LoVo (cell line): ENCODE measurements around the gene RAB3B.

Experiments
- DNase-seq: peaks from one replicate; pipeline ENCODE4 v3.0.0-alpha.2; 2016; ENCODE audit warnings: low spot score

Gene RAB3B

GRCh38 chr1:51956528-51957509 is 33.7 kb downstream of the RAB3B start:
- DNase-seq = no peak

DNA sequence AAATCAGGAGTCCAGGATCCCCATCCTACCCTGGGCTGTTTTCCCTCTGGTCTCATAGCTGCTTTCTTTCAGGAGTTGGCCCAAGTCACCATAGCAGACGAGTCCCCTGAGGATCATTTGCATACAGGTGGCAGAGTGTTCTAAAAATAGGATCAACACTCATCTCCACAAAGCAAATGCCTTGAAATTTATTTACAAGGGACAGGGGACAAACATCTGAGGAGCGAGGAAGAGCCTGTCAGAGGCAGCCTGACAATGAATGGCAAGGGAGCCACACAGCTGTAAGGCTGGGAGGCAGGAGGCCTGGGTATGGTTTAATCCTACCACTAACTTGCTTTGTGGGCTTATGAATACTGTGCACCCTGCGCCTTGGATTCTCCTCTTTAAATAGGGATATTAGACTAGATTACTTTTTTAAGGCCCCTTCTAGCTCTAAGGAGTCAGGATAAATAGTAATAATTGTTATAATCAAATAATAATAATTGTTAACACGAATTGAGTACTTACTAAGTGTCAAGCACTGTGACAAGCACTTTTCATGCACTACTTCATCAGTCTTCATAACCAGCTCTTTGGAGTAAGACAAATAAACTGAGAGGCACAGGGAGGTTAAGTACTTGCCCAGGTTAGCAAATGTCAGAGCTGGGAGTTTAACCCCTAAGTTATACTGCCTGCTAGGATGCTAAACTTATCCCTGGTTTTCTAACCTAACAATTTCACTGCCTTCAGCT is 34.5 kb downstream of the RAB3B start:
- no peak for DNase-seq

DNA sequence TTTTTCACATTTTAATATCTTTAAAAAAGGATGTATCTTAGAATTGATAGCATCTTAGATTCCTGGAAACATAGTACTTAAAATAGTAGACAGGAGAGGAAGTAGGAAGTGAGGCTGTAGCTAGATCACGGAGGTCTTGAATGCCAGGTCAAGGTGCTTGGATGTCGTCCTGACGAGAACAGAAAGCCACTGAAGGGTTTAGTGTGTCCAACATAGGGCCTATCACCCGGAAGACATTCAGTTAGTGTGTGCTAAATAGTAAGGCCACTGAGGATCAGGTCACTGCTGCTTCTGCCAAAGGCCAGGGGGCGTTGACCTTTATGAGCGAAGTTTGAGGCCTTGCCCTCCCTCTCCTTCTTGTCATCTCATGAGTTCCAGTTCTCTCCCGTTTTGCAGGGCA is 35.7 kb downstream of the RAB3B start:
- DNase-seq = no peak

DNA sequence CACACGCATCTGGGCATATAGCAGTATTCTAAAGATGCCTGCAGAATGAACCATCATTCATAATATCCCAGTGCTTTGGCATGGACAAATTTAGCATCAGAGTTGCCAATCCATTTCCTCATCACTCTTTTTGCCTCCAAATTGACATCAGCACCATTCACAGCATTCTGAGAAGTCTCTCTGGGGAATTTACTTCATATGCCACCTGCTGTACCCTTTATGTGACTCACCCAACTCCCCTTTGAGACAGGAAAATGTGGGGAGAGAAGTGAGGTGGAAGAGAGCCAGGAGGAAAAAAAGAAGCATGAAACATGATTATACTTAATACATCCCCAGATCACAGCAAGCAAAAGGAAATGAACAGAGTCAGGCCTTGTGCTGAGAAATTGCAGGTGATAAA is 37.4 kb downstream of the RAB3B start:
- no peak for DNase-seq

DNA sequence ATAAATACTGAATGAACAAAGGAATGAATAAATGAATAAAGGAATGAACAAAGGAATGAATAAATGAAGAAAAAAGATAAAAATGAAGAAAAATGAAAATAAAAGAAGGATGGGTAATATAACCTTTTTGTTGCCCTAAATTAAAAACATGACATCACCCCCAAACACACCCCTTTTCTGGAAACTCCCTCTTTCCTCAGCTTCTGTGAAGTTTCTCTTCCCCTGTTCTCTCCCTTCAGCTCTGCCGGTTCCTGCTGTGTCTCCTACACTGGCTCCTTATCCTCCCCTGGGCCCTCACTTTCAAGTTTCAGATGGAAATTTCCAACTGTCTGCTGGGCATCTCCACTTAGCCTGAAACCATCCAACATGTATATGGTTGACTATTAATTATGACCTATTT is 37.9 kb downstream of the RAB3B start:
- no peak for DNase-seq

DNA sequence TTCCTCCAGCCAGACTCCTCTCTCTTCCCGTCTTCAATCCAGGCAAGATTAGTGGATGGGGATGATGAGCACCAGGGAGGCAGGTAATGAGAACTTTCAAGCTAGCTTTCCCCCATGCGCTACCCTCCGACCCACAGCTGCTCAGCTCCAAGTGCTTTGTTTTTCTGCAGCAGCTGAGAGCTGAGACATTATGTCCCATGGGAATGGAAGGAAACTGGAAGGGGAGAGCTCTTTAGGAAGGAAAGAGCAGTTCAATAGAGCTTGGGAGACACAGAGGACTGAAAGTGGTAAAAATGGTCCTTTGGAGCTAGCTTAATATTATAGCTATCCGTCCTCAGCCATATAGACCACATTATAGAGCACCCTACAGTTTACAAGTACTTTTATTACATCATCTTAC is 39.8 kb downstream of the RAB3B start:
- DNase-seq = no peak

DNA sequence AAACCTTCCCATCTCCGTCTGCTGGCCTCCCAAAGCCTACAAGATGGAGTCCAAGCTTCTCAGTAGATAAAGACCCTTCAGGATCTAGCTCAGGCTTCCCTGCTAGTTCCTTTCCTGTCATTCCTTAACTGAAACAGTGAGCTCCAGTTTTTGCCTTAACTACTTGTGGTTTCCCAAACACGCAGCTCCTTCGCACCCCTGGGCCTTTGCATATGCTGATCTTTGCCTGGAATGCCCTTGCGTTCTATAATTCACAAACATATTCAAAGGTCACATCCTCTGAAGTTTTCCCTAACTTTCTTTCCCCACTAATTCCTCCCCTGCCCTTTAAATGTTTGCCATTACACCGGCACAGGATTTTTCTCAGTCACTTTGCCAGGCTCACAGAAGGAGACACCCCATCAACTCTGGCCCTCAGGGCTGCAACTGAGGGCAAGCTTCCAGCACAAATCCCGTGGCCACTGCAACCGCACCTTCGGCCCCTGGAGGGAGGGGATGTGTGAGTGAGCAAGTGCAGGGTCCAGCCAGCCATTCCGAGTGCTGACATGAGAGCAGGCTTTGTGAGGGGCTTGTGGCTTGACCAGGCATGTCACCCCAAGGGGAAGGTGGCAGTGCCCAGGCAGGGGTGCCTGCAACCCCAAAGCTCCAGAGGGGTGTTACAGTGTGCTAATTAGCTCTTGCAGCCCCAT is 41.3 kb downstream of the RAB3B start:
- DNase-seq = no peak

- DNase-seq = no peak
Measured at GRCh38 chr1:51948491-51948915, 42.0 kb downstream of the RAB3B start.

- no peak for DNase-seq
Measured at GRCh38 chr1:51946300-51946699, 44.2 kb downstream of the RAB3B start.

DNA sequence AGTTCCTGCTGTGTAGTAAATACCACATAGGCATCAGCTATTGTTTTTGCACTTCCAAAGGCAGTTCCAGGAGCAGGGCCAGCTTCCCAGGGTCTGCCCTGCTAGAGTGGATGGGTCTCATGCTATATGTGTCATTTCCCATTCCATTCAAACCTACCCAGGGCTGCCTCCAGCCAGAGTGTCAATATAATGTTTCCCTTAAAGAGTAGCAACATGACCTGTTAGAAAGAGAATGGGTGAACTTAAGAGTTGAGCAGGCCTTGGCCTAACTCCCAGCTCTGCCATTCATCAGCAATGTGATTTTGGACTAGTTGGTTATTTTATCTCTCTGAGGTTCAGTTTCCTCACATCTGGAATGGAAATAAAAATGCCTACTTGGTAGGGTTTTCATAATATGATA is 44.9 kb downstream of the RAB3B start:
- DNase-seq = no peak

DNA sequence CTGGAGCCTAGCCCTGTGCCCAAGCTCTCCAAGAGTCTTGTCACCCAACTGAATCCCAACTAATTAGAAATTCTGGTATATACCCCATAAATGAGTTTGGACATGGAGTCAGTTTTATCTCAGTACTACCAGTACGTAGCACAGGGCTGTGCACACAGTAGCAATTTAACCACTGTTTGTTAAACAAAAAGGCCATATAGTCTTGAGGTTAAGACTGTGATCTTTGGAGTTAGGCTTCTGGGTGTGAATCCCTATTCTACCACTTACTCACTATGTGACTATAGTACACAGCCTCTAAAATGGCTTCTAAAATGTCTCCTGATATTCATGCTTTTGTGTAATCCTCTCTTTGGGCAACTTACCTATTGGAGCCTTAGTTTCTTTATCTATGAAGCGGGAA is 48.2 kb downstream of the RAB3B start:
- no peak for DNase-seq

DNA sequence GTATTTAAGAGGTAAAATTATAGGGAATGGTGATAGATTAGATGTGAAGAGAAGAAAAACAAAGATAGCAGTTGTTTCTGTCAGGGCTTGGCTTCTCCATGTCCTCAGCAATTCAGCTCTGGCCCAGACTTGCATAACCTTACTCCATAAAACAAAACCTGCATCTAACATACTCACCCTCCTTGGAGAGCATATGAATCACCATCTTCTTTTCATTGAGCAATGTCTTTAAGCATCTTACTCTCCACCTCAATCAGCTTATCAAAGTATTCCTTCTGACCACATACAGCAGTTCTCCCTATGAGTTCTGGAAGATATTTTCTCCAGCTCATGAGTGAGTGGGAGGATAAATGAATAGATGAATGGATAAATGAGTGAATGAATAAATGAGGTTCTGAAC is 49.0 kb downstream of the RAB3B start:
- no peak for DNase-seq

DNA sequence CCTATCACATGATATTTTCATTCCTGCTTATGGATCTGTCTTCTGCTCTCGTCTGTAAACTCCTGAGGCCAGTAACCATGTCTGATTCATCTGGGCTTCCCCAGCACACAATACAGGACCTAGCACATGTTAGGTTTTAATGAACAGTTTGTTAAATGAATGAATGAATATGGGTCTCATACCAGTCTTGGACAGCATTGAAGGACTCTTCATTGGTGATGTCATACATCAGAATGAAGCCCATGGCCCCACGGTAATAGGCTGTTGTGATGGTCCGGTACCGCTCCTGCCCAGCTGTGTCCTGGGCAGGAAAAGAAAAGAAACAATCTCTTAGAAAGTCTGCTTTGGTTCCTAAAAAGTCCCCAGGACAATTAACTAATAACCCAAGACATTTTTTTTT is 53.4 kb downstream of the RAB3B start:
- no peak for DNase-seq

DNA sequence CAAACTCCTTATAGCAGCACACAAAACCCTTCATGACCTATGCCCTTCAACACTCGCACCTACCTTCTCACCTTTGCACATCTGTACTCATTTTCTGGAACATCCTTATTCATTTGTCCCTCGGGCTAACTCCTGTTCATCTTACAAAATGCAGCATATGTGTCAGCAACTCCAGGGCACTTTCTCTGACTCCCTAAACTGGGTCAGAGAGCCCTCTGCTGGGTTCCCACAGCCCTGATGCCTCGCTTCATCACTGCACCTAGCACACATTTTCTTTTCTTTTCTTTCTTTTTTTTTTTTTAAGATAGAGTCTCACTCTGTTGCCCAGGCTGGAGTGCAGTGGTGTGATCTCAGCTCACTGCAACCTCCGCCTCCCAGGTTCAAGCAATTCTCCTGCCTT is 54.0 kb downstream of the RAB3B start:
- no peak for DNase-seq

DNA sequence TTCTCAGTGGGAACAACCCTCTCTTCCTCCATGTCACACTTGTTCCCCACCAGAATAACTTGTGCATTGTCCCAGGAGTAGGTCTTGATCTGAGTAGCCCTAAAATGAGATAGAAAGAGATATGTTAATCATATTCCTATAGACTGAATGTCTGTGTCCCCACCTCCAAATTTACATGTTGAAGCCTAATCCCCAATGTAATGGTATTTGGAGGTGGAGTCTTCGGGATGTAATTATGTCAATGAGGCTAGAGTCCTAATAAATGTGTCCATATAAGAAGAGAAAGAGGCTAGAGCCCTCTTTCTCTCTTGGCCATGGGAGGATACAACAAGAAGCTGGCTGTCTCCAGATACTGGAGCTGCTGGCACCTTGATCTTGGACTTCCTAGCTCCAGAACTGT is 57.2 kb downstream of the RAB3B start:
- DNase-seq = no peak

- DNase-seq = no peak
Measured at GRCh38 chr1:51930329-51930728, 60.2 kb downstream of the RAB3B start.

- no peak for DNase-seq
Measured at GRCh38 chr1:51928896-51929295, 61.6 kb downstream of the RAB3B start.

DNA sequence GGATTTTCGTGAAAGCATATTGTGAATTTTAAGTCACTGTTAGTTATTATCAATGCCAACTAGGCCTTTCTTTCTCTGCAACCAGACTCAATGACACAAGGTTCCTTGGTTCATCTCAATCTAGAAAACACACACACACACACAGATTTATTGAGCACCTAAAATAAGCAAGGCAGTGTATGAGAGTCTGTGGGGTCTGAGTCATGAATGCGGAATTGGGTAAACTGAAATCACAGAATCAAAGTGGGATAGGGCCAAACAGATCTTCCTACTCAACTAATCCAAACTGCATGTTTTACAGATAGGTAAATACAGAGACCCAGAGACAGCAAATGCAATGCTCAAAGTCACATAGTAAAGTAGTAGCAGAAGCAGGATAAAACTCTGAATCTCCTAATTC is 63.5 kb downstream of the RAB3B start:
- no peak for DNase-seq

GRCh38 chr1:51926171-51926812 is 64.2 kb downstream of the RAB3B start:
- DNase-seq = no peak

DNA sequence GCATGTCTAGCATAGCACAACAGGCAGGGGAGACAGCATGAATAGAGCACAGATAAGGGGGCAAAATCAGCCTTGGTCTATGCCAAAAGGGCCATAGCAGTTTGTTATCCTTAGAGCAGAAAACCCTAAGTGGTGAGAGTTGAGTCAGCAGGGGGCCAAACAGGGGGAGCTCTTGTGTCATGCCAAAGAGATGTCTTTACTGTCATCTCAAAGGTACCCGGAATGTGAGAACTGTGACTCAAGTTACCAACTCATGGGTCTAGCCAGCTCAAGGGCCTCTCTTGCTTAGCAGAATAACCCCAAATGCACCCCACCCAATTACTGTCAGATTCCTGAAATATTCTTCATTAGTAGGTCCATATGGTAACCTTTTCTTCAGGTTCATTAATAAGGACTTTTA is 66.0 kb downstream of the RAB3B start:
- no peak for DNase-seq

GRCh38 chr1:51922040-51922439 is 68.5 kb downstream of the RAB3B start:
- DNase-seq = no peak

GRCh38 chr1:51920130-51920529 is 70.4 kb downstream of the RAB3B start:
- DNase-seq = no peak
